Activated CD8-positive, alpha-beta memory T cell treated with anti-CD3 and anti-CD28 coated beads, Interleukin-2, amount 50 U/mL, for 1 hour (primary cell): ENCODE measurements around the gene PDE8A.
"Not testable (repeated sequence)": the region's sequence is repeated elsewhere in the genome, so short reads cannot be mapped to it uniquely, and the experiment has no call there.

Source experiments
- DNase-seq: peaks from one replicate; pipeline ENCODE4 v3.0.0-alpha.2; 2020; ENCODE audit errors: extremely low read depth

The PDE8A gene

GRCh38 chr15:84991014-84991712 lies 9.5 kb downstream of the PDE8A start:
- DNase-seq: no peak

- DNase-seq: no peak
Measured at GRCh38 chr15:84992157-84992944, 10.7 kb downstream of the PDE8A start.

GRCh38 chr15:84996055-84996454 lies 14.4 kb downstream of the PDE8A start:
- DNase-seq: no peak

- DNase-seq: not testable (repeated sequence)
Measured at GRCh38 chr15:84996714-84997113, 15.1 kb downstream of the PDE8A start.

- DNase-seq: not testable (repeated sequence)
Measured at GRCh38 chr15:84997214-84997613, 15.6 kb downstream of the PDE8A start.

- no peak for DNase-seq
Measured at GRCh38 chr15:85000189-85000864, 18.7 kb downstream of the PDE8A start.

GRCh38 chr15:85000937-85001336 lies 19.3 kb downstream of the PDE8A start:
- DNase-seq: no peak

- DNase-seq: no peak
Measured at GRCh38 chr15:85002517-85002916, 20.9 kb downstream of the PDE8A start.

GRCh38 chr15:85003593-85004312 lies 22.1 kb downstream of the PDE8A start:
- DNase-seq: no peak

- no peak for DNase-seq
Measured at GRCh38 chr15:85004550-85004949, 22.9 kb downstream of the PDE8A start.

- DNase-seq: no peak
Measured at GRCh38 chr15:85005319-85005718, 23.7 kb downstream of the PDE8A start.

- DNase-seq: no peak
Measured at GRCh38 chr15:85005746-85006145, 24.1 kb downstream of the PDE8A start.

GRCh38 chr15:85006201-85006600 lies 24.5 kb downstream of the PDE8A start:
- no peak for DNase-seq

- no peak for DNase-seq
Measured at GRCh38 chr15:85006655-85007054, 25.0 kb downstream of the PDE8A start.

GRCh38 chr15:85007137-85007536 lies 25.5 kb downstream of the PDE8A start:
- DNase-seq: no peak

GRCh38 chr15:85007741-85008397 lies 26.2 kb downstream of the PDE8A start:
- no peak for DNase-seq

GRCh38 chr15:85008474-85009260 lies 27.0 kb downstream of the PDE8A start:
- DNase-seq: no peak

- no peak for DNase-seq
Measured at GRCh38 chr15:85009435-85009834, 27.8 kb downstream of the PDE8A start.

- no peak for DNase-seq
Measured at GRCh38 chr15:85010071-85010385, 28.4 kb downstream of the PDE8A start.

- DNase-seq: no peak
Measured at GRCh38 chr15:85010386-85011159, 28.9 kb downstream of the PDE8A start.
